Hepatocyte (in vitro differentiated cells): ENCODE measurements around the gene TOB2.
"Not testable (repeated sequence)": the region's sequence is repeated elsewhere in the genome, so short reads cannot be mapped to it uniquely, and the experiment has no call there.

Source experiments
- CTCF ChIP-seq: fragments of 200-600 bp; sonication (generic); IDR thresholded peaks from 2 replicates; pipeline ENCODE4 v1.5.1; 2016; ENCODE audit warnings: antibody characterized with exemption, mild to moderate bottlenecking; ENCODE audit not compliant: poor library complexity
- EZH2 ChIP-seq: fragments of 200-600 bp; sonication (generic); IDR thresholded peaks from 2 replicates; pipeline ENCODE4 v1.6.1; 2016; ENCODE audit warnings: antibody characterized with exemption, mild to moderate bottlenecking, borderline replicate concordance
- EZH2phosphoT487 ChIP-seq: fragments of 200-600 bp; sonication (generic); IDR thresholded peaks from one replicate; pipeline ENCODE4 v1.6.1; 2018; ENCODE audit warnings: antibody characterized with exemption, mild to moderate bottlenecking, low read depth, moderate library complexity; ENCODE audit not compliant: unreplicated experiment, severe bottlenecking

GRCh38 chr22:41433480-41433879, 13.1 kb downstream of the TOB2 start:
- not testable (repeated sequence) for TF ChIP-seq CTCF, EZH2, EZH2phosphoT487
